K562 (cell line): ENCODE data around the gene CCT8L2. TPM values are rescaled to one million over a fixed set of nuclear protein-coding genes. Genes with fewer than 3 reads are reported as not detected.
A peak's percentile ranks its signal among the peaks of the same experiment; 100 is the strongest.

Experiments used
- ELF1 ChIP-seq: fragments of 200-800 bp; sonication (Bioruptor generic); IDR thresholded peaks from 2 replicates; pipeline ENCODE4 v1.6.1; 2016; ENCODE audit warnings: missing genetic modification characterization, missing compliant biosample characterization
- HNRNPL ChIP-seq: fragments of 200-400 bp; formaldehyde crosslinking; IDR thresholded peaks from 2 replicates; pipeline ENCODE4 v1.6.1; 2017; ENCODE audit warnings: low read depth, mild to moderate bottlenecking, low read length
- MTA1 ChIP-seq: fragments of 450-650 bp; IDR thresholded peaks from 2 replicates; pipeline ENCODE4 v1.6.1; 2017; ENCODE audit warnings: borderline replicate concordance
- SIN3B ChIP-seq: fragments of 450-650 bp; IDR thresholded peaks from 2 replicates; pipeline ENCODE4 v1.6.1; 2017; ENCODE audit warnings: low read depth, mild to moderate bottlenecking, moderate library complexity
- SMAD3 ChIP-seq: fragments of 450-650 bp; formaldehyde crosslinking; conservative IDR thresholded peaks from 2 replicates; pipeline ENCODE4 v1.4.0; 2020; ENCODE audit warnings: mild to moderate bottlenecking
- ZBTB7A ChIP-seq: IDR thresholded peaks from 2 replicates; pipeline ENCODE4 v1.6.1; 2011; ENCODE audit warnings: low read depth, mild to moderate bottlenecking, low read length, moderate library complexity, borderline replicate concordance; ENCODE audit not compliant: control insufficient read depth
- ZKSCAN3 ChIP-seq: fragments of 250-450 bp; sonication (Bioruptor Pico); IDR thresholded peaks from 2 replicates; pipeline ENCODE4 v1.4.0; 2020
- polyA plus RNA-seq, 8 experiments: library from polyadenylated mRNA; depleted of rRNA in 4 of 8; stranded (reverse) in 5 of 8; unstranded in 3 of 8; fragments of >200 nt; fragmentation: Nextera tagmentation in 2 of 8; fragmentation: Illumina TruSeq in 1 of 8; extraction: Ambion mirVana in 2 of 8; extraction: Trizol in 1 of 8; gene quantifications; 2 replicates each; pipeline versions ENCODE4 v1.2.1 to v1.2.3, GENCODE V29; 2011 to 2014; ENCODE audit warnings: inconsistent platforms in 1 of 8, missing spikeins in 1 of 8
- total RNA-seq, 7 experiments: library from RNA; depleted of rRNA in 6 of 7; stranded (reverse); fragments of >200 nt in 6 of 7; fragmentation: Illumina TruSeq in 2 of 7; extraction: Trizol in 2 of 7; gene quantifications; 2 replicates each; pipeline versions ENCODE4 v1.2.1 to v1.2.3, GENCODE V29; 2011 to 2021; ENCODE audit warnings: low replicate concordance in 1 of 7
- TF ChIP-seq, protein P1 (sequence below), 2 experiments: fragments of 450-650 bp in 1 of 2; IDR thresholded peaks; 2 replicates each; pipeline ENCODE4 v1.6.1; 2011 to 2017; ENCODE audit warnings: low read depth in 2 of 2, antibody characterized with exemption in 1 of 2, borderline replicate concordance in 1 of 2, low read length in 1 of 2, mild to moderate bottlenecking in 1 of 2, mixed read lengths in 1 of 2; ENCODE audit not compliant: control insufficient read depth in 1 of 2
- TF ChIP-seq, protein P2 (sequence below), 2 experiments: fragments of 450-650 bp; IDR thresholded peaks; 2 replicates each; pipeline ENCODE4 v1.6.1; 2016
- TF ChIP-seq, protein P3 (sequence below): fragments of 250-450 bp; sonication (Bioruptor Pico); IDR thresholded peaks from 2 replicates; pipeline ENCODE4 v1.4.0; 2020
- TF ChIP-seq, protein P4 (sequence below): fragments of 450-650 bp; formaldehyde crosslinking; conservative IDR thresholded peaks from 2 replicates; pipeline ENCODE4 v1.4.0; 2022; ENCODE audit warnings: mild to moderate bottlenecking, missing genetic modification characterization

CCT8L2 gene
- total and polyA plus RNA-seq, 9 of the 15 experiments (the other 6 are each of a cell fraction or from before 2014, with no cell fraction given), result 0.13 TPM; not detected in 8

DNA sequence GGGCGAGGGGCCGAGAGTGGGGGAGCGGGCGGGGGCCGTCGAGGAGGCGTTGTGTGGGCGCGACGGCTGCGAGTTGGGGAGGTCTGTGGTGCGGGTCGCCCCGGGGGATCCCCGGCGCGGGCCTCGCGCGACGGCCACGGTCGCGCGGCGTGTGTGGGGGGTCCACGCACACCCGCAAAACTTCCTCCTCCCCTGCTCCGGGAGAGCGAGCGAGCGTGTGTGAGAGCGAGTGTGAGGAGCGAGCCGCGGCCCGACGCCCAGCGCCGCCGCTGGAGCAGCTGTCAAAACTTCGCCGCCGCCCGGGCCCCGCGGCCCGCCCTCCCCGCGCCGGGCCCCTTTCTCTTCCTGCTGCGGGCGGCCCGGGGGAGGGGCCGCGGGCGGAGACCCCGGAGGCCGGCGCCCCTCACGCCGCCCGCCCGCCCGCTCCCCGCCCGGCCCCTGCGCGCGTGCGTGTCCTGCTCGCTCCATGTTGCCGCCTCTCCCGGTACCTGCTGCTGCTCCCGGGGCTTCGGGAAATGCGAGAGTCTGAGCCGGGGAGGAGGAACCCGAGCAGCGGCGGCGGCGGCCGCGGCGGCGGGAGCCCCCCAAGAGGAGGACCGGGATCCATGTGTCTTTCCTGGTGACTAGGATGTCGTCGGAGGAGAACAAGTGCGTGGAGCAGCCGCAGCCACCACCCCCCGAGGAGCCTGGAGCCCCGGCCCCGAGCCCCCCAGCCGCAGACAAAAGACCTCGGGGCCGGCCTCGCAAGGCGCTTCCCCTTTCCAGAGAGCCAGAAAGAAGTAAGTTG, 9.0 kb upstream of the CCT8L2 start (continued):
- TF ChIP-seq, protein P1, sequence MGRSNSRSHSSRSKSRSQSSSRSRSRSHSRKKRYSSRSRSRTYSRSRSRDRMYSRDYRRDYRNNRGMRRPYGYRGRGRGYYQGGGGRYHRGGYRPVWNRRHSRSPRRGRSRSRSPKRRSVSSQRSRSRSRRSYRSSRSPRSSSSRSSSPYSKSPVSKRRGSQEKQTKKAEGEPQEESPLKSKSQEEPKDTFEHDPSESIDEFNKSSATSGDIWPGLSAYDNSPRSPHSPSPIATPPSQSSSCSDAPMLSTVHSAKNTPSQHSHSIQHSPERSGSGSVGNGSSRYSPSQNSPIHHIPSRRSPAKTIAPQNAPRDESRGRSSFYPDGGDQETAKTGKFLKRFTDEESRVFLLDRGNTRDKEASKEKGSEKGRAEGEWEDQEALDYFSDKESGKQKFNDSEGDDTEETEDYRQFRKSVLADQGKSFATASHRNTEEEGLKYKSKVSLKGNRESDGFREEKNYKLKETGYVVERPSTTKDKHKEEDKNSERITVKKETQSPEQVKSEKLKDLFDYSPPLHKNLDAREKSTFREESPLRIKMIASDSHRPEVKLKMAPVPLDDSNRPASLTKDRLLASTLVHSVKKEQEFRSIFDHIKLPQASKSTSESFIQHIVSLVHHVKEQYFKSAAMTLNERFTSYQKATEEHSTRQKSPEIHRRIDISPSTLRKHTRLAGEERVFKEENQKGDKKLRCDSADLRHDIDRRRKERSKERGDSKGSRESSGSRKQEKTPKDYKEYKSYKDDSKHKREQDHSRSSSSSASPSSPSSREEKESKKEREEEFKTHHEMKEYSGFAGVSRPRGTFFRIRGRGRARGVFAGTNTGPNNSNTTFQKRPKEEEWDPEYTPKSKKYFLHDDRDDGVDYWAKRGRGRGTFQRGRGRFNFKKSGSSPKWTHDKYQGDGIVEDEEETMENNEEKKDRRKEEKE (IDR thresholded peaks at IDR 0.05; ENCODE audit: borderline replicate concordance in 1 of 2, control insufficient read depth in 1 of 2, low read depth in 2 of 2, low read length in 1 of 2), result no peak
- TF ChIP-seq, protein P2, sequence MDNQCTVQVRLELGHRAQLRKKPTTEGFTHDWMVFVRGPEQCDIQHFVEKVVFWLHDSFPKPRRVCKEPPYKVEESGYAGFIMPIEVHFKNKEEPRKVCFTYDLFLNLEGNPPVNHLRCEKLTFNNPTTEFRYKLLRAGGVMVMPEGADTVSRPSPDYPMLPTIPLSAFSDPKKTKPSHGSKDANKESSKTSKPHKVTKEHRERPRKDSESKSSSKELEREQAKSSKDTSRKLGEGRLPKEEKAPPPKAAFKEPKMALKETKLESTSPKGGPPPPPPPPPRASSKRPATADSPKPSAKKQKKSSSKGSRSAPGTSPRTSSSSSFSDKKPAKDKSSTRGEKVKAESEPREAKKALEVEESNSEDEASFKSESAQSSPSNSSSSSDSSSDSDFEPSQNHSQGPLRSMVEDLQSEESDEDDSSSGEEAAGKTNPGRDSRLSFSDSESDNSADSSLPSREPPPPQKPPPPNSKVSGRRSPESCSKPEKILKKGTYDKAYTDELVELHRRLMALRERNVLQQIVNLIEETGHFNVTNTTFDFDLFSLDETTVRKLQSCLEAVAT (IDR thresholded peaks at IDR 0.05), result peak in 1 of 2 experiments; percentile 53; a peak in 1 of 4 replicates
- TF ChIP-seq ZBTB7A (peak; percentile 98), SMAD3 (CRISPR knock-in tag) (peak; percentile 65; the same call in 1 of the 2 replicates), ELF1 (tag) (peak; percentile 50), SIN3B (peak; percentile 43; the same call in 1 of the 2 replicates), ZKSCAN3 (no peak), HNRNPL (peak; percentile 44; the same call in 1 of the 2 replicates), MTA1 (no peak)
- TF ChIP-seq, protein P3, sequence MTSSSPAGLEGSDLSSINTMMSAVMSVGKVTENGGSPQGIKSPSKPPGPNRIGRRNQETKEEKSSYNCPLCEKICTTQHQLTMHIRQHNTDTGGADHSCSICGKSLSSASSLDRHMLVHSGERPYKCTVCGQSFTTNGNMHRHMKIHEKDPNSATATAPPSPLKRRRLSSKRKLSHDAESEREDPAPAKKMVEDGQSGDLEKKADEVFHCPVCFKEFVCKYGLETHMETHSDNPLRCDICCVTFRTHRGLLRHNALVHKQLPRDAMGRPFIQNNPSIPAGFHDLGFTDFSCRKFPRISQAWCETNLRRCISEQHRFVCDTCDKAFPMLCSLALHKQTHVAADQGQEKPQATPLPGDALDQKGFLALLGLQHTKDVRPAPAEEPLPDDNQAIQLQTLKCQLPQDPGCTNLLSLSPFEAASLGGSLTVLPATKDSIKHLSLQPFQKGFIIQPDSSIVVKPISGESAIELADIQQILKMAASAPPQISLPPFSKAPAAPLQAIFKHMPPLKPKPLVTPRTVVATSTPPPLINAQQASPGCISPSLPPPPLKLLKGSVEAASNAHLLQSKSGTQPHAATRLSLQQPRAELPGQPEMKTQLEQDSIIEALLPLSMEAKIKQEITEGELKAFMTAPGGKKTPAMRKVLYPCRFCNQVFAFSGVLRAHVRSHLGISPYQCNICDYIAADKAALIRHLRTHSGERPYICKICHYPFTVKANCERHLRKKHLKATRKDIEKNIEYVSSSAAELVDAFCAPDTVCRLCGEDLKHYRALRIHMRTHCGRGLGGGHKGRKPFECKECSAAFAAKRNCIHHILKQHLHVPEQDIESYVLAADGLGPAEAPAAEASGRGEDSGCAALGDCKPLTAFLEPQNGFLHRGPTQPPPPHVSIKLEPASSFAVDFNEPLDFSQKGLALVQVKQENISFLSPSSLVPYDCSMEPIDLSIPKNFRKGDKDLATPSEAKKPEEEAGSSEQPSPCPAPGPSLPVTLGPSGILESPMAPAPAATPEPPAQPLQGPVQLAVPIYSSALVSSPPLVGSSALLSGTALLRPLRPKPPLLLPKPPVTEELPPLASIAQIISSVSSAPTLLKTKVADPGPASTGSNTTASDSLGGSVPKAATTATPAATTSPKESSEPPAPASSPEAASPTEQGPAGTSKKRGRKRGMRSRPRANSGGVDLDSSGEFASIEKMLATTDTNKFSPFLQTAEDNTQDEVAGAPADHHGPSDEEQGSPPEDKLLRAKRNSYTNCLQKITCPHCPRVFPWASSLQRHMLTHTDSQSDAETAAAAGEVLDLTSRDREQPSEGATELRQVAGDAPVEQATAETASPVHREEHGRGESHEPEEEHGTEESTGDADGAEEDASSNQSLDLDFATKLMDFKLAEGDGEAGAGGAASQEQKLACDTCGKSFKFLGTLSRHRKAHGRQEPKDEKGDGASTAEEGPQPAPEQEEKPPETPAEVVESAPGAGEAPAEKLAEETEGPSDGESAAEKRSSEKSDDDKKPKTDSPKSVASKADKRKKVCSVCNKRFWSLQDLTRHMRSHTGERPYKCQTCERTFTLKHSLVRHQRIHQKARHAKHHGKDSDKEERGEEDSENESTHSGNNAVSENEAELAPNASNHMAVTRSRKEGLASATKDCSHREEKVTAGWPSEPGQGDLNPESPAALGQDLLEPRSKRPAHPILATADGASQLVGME (CRISPR knock-in tag), result peak; percentile 24; the same call in 1 of the 2 replicates
- TF ChIP-seq, protein P4, sequence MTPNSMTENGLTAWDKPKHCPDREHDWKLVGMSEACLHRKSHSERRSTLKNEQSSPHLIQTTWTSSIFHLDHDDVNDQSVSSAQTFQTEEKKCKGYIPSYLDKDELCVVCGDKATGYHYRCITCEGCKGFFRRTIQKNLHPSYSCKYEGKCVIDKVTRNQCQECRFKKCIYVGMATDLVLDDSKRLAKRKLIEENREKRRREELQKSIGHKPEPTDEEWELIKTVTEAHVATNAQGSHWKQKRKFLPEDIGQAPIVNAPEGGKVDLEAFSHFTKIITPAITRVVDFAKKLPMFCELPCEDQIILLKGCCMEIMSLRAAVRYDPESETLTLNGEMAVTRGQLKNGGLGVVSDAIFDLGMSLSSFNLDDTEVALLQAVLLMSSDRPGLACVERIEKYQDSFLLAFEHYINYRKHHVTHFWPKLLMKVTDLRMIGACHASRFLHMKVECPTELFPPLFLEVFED, result 0 out of 2 replicates have a peak, but pooled peaks have one; percentile 19
